ENCODE data around the gene IFI35. TPM values are rescaled to one million over a fixed set of nuclear protein-coding genes. Genes with fewer than 3 reads are reported as not detected.

The IFI35 gene
- total RNA-seq, 6 donors from 2014 or later = 17.8 to 69.0 (median 45.4) TPM

DNA sequence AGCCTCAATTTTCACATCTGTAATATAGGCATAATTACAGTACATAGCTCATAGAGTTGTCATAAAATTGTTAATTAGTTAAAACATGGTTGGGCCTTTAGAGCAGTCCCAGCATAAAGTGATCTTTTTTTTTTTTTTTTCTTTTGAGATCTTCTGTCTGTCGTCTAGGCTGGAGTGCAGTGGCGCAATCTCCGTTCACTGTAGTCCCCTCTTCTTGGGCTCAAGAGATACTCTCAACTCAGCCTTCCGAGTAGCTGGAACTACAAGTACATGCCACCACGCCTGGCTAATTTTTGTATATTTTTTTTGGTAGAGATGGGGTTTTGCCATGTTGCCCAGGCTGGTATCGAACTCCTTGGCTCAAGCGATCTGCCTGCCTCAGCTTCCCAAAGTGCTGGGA lies 49.5 kb downstream of the IFI35 start:
- DNase-seq (no peak), ATAC-seq (ENCODE audit: low FRiP score in 2 of 2) (no peak)
- WGBS, 2 donors = 75 to 89% methylated on average over 7 of the region's 7 CpGs
- no peaks in the 10 kb centered on the region for H3K9me3 ChIP-seq
- H3K36me3 ChIP-seq = no peaks in the 10 kb centered on the region
- H3K27ac ChIP-seq = no peak overlapping the region
- no peaks in the 10 kb centered on the region for H3K4me1 ChIP-seq
- H3K4me3 ChIP-seq = no peak overlapping the region
- no peak for TF ChIP-seq POLR2A (IDR thresholded peaks at IDR 0.05)
- TF ChIP-seq, protein P1, sequence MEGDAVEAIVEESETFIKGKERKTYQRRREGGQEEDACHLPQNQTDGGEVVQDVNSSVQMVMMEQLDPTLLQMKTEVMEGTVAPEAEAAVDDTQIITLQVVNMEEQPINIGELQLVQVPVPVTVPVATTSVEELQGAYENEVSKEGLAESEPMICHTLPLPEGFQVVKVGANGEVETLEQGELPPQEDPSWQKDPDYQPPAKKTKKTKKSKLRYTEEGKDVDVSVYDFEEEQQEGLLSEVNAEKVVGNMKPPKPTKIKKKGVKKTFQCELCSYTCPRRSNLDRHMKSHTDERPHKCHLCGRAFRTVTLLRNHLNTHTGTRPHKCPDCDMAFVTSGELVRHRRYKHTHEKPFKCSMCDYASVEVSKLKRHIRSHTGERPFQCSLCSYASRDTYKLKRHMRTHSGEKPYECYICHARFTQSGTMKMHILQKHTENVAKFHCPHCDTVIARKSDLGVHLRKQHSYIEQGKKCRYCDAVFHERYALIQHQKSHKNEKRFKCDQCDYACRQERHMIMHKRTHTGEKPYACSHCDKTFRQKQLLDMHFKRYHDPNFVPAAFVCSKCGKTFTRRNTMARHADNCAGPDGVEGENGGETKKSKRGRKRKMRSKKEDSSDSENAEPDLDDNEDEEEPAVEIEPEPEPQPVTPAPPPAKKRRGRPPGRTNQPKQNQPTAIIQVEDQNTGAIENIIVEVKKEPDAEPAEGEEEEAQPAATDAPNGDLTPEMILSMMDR (IDR thresholded peaks at IDR 0.05) = no peak
- TF ChIP-seq POLR2AphosphoS5 (IDR thresholded peaks at IDR 0.05) = no peak
- no peak for TF ChIP-seq EP300 (IDR thresholded peaks at IDR 0.05)
- no peaks in the 10 kb centered on the region for H3K27me3 ChIP-seq

DNA sequence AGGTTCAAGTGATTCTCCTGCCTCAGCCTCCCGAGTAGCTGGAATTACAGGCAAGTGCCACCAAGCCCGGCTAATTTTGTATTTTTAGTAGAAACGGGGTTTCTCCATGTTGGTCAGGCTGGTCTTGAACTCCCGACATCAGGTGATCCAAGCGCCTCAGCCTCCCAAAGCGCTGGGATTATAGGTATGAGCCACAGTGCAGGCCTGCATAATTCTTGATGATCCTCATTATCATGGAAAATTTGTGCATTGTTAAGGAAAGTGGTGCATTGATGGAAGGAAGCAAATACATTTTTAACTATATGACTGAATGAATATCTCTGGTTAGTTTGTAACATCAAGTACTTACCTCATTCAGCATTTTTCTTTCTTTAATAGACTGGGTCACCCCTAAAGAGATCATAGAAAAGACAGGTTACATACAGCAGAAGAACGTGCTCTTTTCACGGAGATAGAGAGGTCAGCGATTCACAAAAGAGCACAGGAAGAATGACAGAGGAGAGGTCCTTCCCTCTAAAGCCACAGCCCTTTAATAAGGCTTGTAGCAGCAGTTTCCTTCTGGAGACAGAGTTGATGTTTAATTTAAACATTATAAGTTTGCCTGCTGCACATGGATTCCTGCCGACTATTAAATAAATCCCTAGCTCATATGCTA lies 56.5 kb downstream of the IFI35 start:
- Histone ChIP-seq H3K4me3 (no peak overlapping the region), H3K27me3 (no peaks in the 10 kb centered on the region), H3K9me3 (no peaks in the 10 kb centered on the region), H3K27ac (no peak overlapping the region), H3K36me3 (peaks cover 0 to 2% (median 0%) of the 10 kb centered on the region in 4 donors), H3K4me1 (no peaks in the 10 kb centered on the region)
- no peak for DNase-seq
- 90 to 96% methylated on average over 10 of the region's 10 CpGs for WGBS, 2 donors
- no peak for ATAC-seq (ENCODE audit: low FRiP score in 2 of 2)
- TF ChIP-seq POLR2A (IDR thresholded peaks at IDR 0.05) (no peak), EP300 (IDR thresholded peaks at IDR 0.05) (no peak), POLR2AphosphoS5 (IDR thresholded peaks at IDR 0.05) (no peak)
- TF ChIP-seq, protein P1 (IDR thresholded peaks at IDR 0.05) = no peak

Small RNA genes lying within 50 kb of the gene (small RNA-seq; reads per million reads assigned to genes)
- gene AARSD1 = 0 reads per million in 4 donors

Other genes with a start within 250 kb of the IFI35 start
- gene RAMP2, start 245.6 kb upstream of the IFI35 start, total RNA-seq = 100 to 1,000 TPM in 1 of 6 donors, 10 to 100 TPM in 4, not detected in 1; 12.2 to 120 (median 55.8) TPM
- 10 to 100 TPM; 19.0 to 54.6 (median 36.7) TPM for gene VPS25, start 233.3 kb upstream of the IFI35 start, total RNA-seq
- gene WNK4, start 226.2 kb upstream of the IFI35 start, total RNA-seq = 1 to 10 TPM in 1 of 6 donors, under 1 TPM in 3, not detected in 2; 0.15 to 1.8 (median 0.26) TPM
- gene COA3, start 208.1 kb upstream of the IFI35 start, total RNA-seq = 10 to 100 TPM; 23.3 to 95.3 (median 67.4) TPM
- gene CNTD1, start 207.9 kb upstream of the IFI35 start, total RNA-seq = 1 to 10 TPM in 1 of 6 donors, under 1 TPM in 4, not detected in 1; 0.22 to 1.2 (median 0.39) TPM
- gene BECN1, start 182.5 kb upstream of the IFI35 start, total RNA-seq = 100 to 1,000 TPM in 3 of 6 donors, 10 to 100 TPM in 3; 83.0 to 167 (median 101) TPM
- 100 to 1,000 TPM in 1 of 6 donors, 10 to 100 TPM in 5; 67.5 to 102 (median 75.8) TPM for gene PSME3, start 173.4 kb upstream of the IFI35 start, total RNA-seq
- gene AOC2, start 162.2 kb upstream of the IFI35 start, total RNA-seq = 1 to 10 TPM; 1.5 to 5.2 (median 2.9) TPM
- 100 to 1,000 TPM in 4 of 6 donors, 10 to 100 TPM in 2; 76.9 to 210 (median 111) TPM for gene AOC3, start 155.6 kb upstream of the IFI35 start, total RNA-seq
- not detected for gene G6PC1, start 106.0 kb upstream of the IFI35 start, total RNA-seq
- 10 to 100 TPM; 10.9 to 70.2 (median 23.6) TPM for gene AARSD1, start 42.3 kb upstream of the IFI35 start, total RNA-seq
- gene PTGES3L, start 26.7 kb upstream of the IFI35 start, total RNA-seq = 1 to 10 TPM in 2 of 6 donors, under 1 TPM in 3, not detected in 1; 0.11 to 7.3 (median 0.76) TPM
- gene RUNDC1, start 26.2 kb upstream of the IFI35 start, total RNA-seq = 10 to 100 TPM; 13.6 to 26.2 (median 17.5) TPM
- 1,000 to 10,000 TPM in 2 of 6 donors, 100 to 1,000 TPM in 4; 534 to 1,192 (median 783) TPM for gene RPL27, start 8.4 kb upstream of the IFI35 start, total RNA-seq
- gene VAT1, start 15.6 kb downstream of the IFI35 start, total RNA-seq = 100 to 1,000 TPM; 122 to 343 (median 222) TPM
- 1 to 10 TPM in 1 of 6 donors, under 1 TPM in 3, not detected in 2; 0.15 to 2.0 (median 0.47) TPM for gene RND2, start 18.4 kb downstream of the IFI35 start, total RNA-seq
- 10 to 100 TPM in 3 of 6 donors, 1 to 10 TPM in 3; 4.3 to 15.7 (median 8.0) TPM for gene BRCA1, start 118.6 kb downstream of the IFI35 start, total RNA-seq
- gene NBR1, start 164.4 kb downstream of the IFI35 start, total RNA-seq = 10 to 100 TPM; 52.4 to 95.5 (median 76.5) TPM
- gene TMEM106A, start 205.1 kb downstream of the IFI35 start, total RNA-seq = 10 to 100 TPM in 4 of 6 donors, 1 to 10 TPM in 2; 5.8 to 68.1 (median 16.9) TPM
- 1 to 10 TPM in 1 of 6 donors, not detected in 5; 8.4 TPM for gene CCDC200, start 221.8 kb downstream of the IFI35 start, total RNA-seq
- gene RNU2-1, start 227.2 kb downstream of the IFI35 start, total RNA-seq = 1,000 to 10,000 TPM in 2 of 6 donors, not detected in 4; 5,003 to 8,653 TPM

Data from upper lobe of left lung (tissue), 6 donors.